Esophagus muscularis mucosa (tissue), 4 donors: ENCODE measurements around the gene PUM2. TPM values are rescaled to one million over a fixed set of nuclear protein-coding genes. Genes with fewer than 3 reads are reported as not detected.
"Not testable (repeated sequence)": the region's sequence is repeated elsewhere in the genome, so short reads cannot be mapped to it uniquely, and the experiment has no call there.

Experiments used
- DNase-seq: peaks from one replicate; pipeline ENCODE4 v3.0.0-alpha.2; 2017; ENCODE audit errors: extremely low spot score
- H3K27ac ChIP-seq, 4 donors: fragments of 200-600 bp; sonication (generic); replicated peaks in 1 of 4; 1 replicate in 3 of 4; 2 replicates in 1 of 4; pipeline ENCODE4 v1.5.1; 2016 to 2019; ENCODE audit warnings: mild to moderate bottlenecking in 1 of 4
- H3K27me3 ChIP-seq, 4 donors: fragments of 200-600 bp; sonication (generic); one replicate each; pipeline versions ENCODE4 v1.5.1 to v1.6.0; 2016 to 2019
- H3K36me3 ChIP-seq, 4 donors: fragments of 200-600 bp; sonication (generic); one replicate each; pipeline ENCODE4 v1.5.1; 2016 to 2019
- H3K4me1 ChIP-seq, 4 donors: fragments of 200-600 bp; sonication (generic); one replicate each; pipeline ENCODE4 v1.5.1; 2016 to 2019
- H3K4me3 ChIP-seq, 4 donors: fragments of 200-600 bp; sonication (generic); 1 replicate in 2 of 4; 2 replicates in 2 of 4; pipeline ENCODE4 v1.5.1; 2016 to 2019; ENCODE audit warnings: mild to moderate bottlenecking in 4 of 4, moderate library complexity in 1 of 4
- H3K9me3 ChIP-seq, 4 donors: fragments of 200-600 bp; sonication (generic); 1 replicate in 3 of 4; 2 replicates in 1 of 4; pipeline ENCODE4 v1.5.1; 2016 to 2019
- EP300 ChIP-seq: sonication (generic); formaldehyde crosslinking; IDR thresholded peaks from one replicate; pipeline ENCODE4 v1.6.1; 2017; ENCODE audit warnings: antibody characterized with exemption
- POLR2A ChIP-seq: fragments of 450-650 bp; IDR thresholded peaks from one replicate; pipeline ENCODE4 v1.6.1; 2017; ENCODE audit warnings: antibody characterized with exemption, moderate library complexity, mild to moderate bottlenecking, low read depth
- POLR2AphosphoS5 ChIP-seq, 2 donors: sonication (generic); formaldehyde crosslinking; IDR thresholded peaks; one replicate each; pipeline ENCODE4 v1.6.1; 2017; ENCODE audit warnings: antibody characterized with exemption in 2 of 2
- WGBS: methylation state at CpG from one replicate; pipeline ENCODE4 v1.1.5; 2018; 5-methylcytosine and 5-hydroxymethylcytosine counted together
- intact Hi-C: fragments of 100-400 bp; cut with DNase I; formaldehyde crosslinking; loops from one replicate; pipeline ENCODE4 v1.15.1; 2023
- total RNA-seq, 4 donors: library from RNA; depleted of rRNA; stranded (reverse); fragments of >200 nt; gene quantifications; one replicate each; pipeline versions ENCODE4 v1.1.0 to v1.2.1, GENCODE V29; 2016
- TF ChIP-seq, protein P1 (sequence below), 3 experiments: fragments of 200-600 bp in 2 of 3; fragments of 450-650 bp in 1 of 3; sonication (generic) in 2 of 3; IDR thresholded peaks; one replicate each; pipeline ENCODE4 v1.5.1; 2017 to 2019; ENCODE audit warnings: antibody characterized with exemption in 3 of 3, mild to moderate bottlenecking in 2 of 3, moderate library complexity in 1 of 3

The PUM2 gene
- total RNA-seq, 4 donors from 2014 or later: 73.7 to 113 (median 93.1) TPM

DNA sequence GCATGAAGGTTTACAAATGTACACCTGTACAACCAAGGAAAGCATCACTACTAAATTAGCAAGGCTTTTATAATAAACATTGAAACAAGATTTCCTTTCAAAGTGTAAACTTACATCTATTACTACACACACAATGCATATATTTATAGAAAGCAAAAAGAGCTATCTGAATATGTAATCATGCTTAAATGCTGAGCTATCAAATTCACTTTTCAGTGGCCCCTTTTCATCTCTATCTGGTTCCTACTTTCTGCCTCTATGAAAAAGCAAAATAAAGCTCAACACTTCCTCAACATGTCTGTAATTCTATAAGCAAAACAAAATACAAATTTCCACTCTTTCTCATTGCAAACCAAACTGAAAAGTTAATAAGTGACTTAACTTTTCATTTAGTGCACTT is 100.2 kb downstream of the PUM2 start:
- no peak for TF ChIP-seq POLR2A
- TF ChIP-seq EP300: no peak
- TF ChIP-seq, protein P1, sequence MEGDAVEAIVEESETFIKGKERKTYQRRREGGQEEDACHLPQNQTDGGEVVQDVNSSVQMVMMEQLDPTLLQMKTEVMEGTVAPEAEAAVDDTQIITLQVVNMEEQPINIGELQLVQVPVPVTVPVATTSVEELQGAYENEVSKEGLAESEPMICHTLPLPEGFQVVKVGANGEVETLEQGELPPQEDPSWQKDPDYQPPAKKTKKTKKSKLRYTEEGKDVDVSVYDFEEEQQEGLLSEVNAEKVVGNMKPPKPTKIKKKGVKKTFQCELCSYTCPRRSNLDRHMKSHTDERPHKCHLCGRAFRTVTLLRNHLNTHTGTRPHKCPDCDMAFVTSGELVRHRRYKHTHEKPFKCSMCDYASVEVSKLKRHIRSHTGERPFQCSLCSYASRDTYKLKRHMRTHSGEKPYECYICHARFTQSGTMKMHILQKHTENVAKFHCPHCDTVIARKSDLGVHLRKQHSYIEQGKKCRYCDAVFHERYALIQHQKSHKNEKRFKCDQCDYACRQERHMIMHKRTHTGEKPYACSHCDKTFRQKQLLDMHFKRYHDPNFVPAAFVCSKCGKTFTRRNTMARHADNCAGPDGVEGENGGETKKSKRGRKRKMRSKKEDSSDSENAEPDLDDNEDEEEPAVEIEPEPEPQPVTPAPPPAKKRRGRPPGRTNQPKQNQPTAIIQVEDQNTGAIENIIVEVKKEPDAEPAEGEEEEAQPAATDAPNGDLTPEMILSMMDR (IDR thresholded peaks at IDR 0.05): no peak
- TF ChIP-seq POLR2AphosphoS5 (IDR thresholded peaks at IDR 0.05): no peak
- no peak overlapping the region for H3K4me3 ChIP-seq
- no peak for DNase-seq
- H3K27ac ChIP-seq: no peak overlapping the region
- no peaks in the 10 kb centered on the region for H3K27me3 ChIP-seq
- H3K4me1 ChIP-seq: no peaks in the 10 kb centered on the region
- H3K36me3 ChIP-seq: peaks cover 53 to 90% (median 68%) of the 10 kb centered on the region in 4 donors
- intact Hi-C loops: no loop called here
- H3K9me3 ChIP-seq: no peaks in the 10 kb centered on the region

DNA sequence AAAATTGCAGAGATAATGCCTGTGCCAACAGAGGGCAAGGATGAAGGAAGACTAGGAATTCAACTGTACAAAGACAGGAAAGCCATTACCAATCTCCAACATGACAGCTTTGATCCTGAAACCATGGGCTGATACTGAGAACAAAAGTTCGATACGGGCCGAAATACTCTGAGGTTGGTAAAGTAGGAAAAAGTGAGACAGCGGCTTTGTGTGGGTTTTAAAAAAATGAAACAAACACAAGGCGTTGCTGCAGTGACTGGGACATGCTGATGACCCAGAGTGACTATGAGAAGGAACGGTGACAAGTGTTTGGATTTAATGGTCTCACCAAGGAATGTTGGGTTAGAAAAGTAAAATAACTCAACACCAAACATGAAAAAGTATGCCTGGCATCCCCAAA is 101.5 kb downstream of the PUM2 start:
- no peaks in the 10 kb centered on the region for H3K9me3 ChIP-seq
- H3K27me3 ChIP-seq: no peaks in the 10 kb centered on the region
- DNase-seq: peak; percentile 86
- WGBS: 92% methylated on average over 6 of the region's 6 CpGs
- H3K36me3 ChIP-seq: peaks cover 42 to 78% (median 56%) of the 10 kb centered on the region in 4 donors
- H3K4me1 ChIP-seq: no peaks in the 10 kb centered on the region
- TF ChIP-seq POLR2AphosphoS5 (IDR thresholded peaks at IDR 0.05): no peak
- TF ChIP-seq, protein P1 (IDR thresholded peaks at IDR 0.05): no peak
- no peak for TF ChIP-seq POLR2A
- no peak for TF ChIP-seq EP300
- intact Hi-C loops: no loop called here
- no peak overlapping the region for H3K4me3 ChIP-seq
- no peak overlapping the region for H3K27ac ChIP-seq

DNA sequence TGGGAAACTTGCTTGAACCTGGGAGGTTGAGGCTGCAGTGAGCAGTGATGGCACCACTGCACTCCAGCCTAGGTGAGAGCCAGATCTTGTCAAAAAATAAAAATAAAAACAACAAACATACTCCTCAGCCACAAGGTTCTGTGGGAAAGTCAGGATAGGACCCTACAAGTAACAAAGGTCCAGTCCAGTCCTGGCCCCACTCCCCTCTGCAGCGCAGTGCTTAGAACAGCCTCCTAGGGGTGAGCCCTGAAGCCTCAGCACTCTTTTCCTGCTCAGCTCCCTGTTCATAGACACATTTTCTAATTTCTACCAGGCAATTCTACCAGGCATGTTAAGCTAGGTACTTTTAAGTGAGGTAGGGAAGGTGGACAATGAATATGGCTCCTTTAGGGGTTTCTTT is 103.6 kb downstream of the PUM2 start:
- WGBS: 89% methylated on average over 1 of the region's 1 CpG
- Histone ChIP-seq H3K27ac (no peak overlapping the region), H3K4me3 (no peak overlapping the region), H3K9me3 (no peaks in the 10 kb centered on the region), H3K4me1 (peaks cover 0 to 4% (median 3%) of the 10 kb centered on the region in 4 donors), H3K27me3 (no peaks in the 10 kb centered on the region), H3K36me3 (peaks cover 22 to 57% (median 36%) of the 10 kb centered on the region in 4 donors)
- no peak for TF ChIP-seq POLR2A
- no peak for TF ChIP-seq EP300
- TF ChIP-seq, protein P1 (IDR thresholded peaks at IDR 0.05): no peak
- TF ChIP-seq POLR2AphosphoS5 (IDR thresholded peaks at IDR 0.05): no peak
- no peak for DNase-seq
- intact Hi-C loops: no loop called here

DNA sequence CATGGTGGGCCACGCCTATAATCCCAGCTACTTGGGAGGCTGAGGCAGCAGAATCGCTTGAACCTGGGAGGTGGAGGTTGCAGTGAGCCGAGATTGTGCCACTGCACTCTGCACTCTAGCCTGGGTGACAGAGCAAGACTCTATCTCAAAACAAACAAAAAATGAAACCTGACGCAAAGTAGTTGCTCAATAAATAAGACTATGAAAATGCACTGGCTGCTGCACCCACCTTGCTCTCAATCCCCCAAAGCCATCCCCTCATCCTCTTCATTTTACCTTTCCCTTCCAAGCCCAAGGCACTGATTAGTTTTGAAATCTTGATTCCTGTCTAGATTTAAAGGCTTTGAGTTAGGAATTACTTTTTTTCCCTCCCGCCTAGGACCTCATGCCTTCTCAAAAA is 107.0 kb downstream of the PUM2 start:
- not testable (repeated sequence) for H3K27ac ChIP-seq
- 91% methylated on average over 5 of the region's 5 CpGs for WGBS
- H3K36me3 ChIP-seq: peaks cover 12 to 24% (median 18%) of the 10 kb centered on the region in 4 donors

DNA sequence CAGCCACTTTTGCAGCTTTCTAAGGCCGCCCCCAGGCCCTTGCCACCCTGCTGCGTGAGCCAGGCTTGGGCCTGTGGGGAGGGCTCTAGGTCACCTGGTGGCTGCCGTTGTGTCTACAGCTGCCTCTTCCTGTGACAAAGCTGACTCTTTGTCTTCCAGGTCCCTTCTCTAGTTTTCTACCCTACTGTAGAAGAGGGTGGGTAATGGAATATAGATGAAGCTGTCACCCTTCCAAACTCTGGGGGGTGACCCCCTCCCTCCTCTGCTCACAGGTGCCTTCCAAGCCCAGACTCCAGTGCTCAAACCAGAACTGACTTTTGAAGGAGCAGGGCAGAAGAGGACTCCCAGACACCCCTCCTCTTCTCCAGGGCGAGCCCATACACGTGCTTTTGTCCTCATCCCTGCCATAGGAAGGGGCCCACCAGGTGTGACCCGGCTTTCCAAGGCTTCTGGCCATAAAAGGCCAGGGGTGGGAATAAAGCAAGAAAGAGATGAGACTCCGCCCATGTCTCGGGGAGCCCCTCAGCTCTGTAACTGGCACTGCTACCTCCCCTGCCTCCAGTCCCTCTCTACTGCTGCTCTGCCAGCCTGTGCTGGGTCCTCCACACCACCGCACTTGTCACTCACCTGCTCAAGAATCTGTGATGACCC is 107.8 kb downstream of the PUM2 start:
- intact Hi-C loops: no loop called here
- 75% methylated on average over 9 of the region's 9 CpGs for WGBS
- DNase-seq: peak; percentile 78
- peaks cover 0 to 9% (median 7%) of the 10 kb centered on the region in 4 donors for H3K4me1 ChIP-seq
- peaks cover 12 to 17% (median 14%) of the 10 kb centered on the region in 4 donors for H3K36me3 ChIP-seq
- TF ChIP-seq, protein P1 (IDR thresholded peaks at IDR 0.05): no peak
- TF ChIP-seq POLR2AphosphoS5 (IDR thresholded peaks at IDR 0.05) (no peak), POLR2A (no peak), EP300 (no peak)
- no peak overlapping the region for H3K4me3 ChIP-seq
- H3K27me3 ChIP-seq: no peaks in the 10 kb centered on the region
- no peaks in the 10 kb centered on the region for H3K9me3 ChIP-seq
- no peak overlapping the region for H3K27ac ChIP-seq

More for the DNA sequence above, 107.0 kb downstream of the PUM2 start:
- intact Hi-C loops, H3K4me3 ChIP-seq, H3K4me1 ChIP-seq, H3K9me3 ChIP-seq, DNase-seq, H3K27me3 ChIP-seq: not testable (repeated sequence)
